ENCODE results near the gene ETAA1. TPM values are rescaled to one million over a fixed set of nuclear protein-coding genes. Genes with fewer than 3 reads are reported as not detected.

The ETAA1 gene
- total RNA-seq, 2 donors from 2014 or later = 14.5 to 14.6 TPM

DNA sequence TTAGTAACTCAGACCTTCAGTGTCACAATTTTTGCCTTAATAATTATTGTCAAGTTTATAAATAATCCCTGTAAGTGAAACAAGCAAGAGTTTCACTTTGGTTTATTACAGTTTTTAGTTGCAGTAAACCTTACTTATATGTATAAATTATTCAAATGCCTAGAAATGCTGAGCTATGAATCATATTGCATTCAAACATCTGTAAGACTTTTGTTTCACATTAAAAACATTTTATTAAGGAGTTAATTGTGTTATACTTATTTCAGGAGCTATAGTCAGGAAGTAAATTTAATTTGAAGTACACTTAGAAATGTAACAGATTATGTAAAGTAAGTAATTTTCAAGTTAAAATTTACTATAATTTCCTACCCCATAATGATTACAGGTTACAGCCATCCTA lies 3.9 kb upstream of the ETAA1 start:
- no peak overlapping the region for H3K4me3 ChIP-seq
- no peaks in the 10 kb centered on the region for H3K36me3 ChIP-seq
- H3K27ac ChIP-seq = no peak overlapping the region
- intact Hi-C loops (cut with DNase I) = no loop called here
- no peaks in the 10 kb centered on the region for H3K27me3 ChIP-seq (replicated peaks; ENCODE audit: insufficient read depth)
- no peaks in the 10 kb centered on the region for H3K9me3 ChIP-seq
- H3K4me1 ChIP-seq (replicated peaks) = no peaks in the 10 kb centered on the region
- no peak for DNase-seq (ENCODE audit: low spot score)
- TF ChIP-seq POLR2A (IDR thresholded peaks at IDR 0.05) (no peak), POLR2AphosphoS5 (IDR thresholded peaks at IDR 0.05) (no peak)
- TF ChIP-seq, protein P1, sequence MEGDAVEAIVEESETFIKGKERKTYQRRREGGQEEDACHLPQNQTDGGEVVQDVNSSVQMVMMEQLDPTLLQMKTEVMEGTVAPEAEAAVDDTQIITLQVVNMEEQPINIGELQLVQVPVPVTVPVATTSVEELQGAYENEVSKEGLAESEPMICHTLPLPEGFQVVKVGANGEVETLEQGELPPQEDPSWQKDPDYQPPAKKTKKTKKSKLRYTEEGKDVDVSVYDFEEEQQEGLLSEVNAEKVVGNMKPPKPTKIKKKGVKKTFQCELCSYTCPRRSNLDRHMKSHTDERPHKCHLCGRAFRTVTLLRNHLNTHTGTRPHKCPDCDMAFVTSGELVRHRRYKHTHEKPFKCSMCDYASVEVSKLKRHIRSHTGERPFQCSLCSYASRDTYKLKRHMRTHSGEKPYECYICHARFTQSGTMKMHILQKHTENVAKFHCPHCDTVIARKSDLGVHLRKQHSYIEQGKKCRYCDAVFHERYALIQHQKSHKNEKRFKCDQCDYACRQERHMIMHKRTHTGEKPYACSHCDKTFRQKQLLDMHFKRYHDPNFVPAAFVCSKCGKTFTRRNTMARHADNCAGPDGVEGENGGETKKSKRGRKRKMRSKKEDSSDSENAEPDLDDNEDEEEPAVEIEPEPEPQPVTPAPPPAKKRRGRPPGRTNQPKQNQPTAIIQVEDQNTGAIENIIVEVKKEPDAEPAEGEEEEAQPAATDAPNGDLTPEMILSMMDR (IDR thresholded peaks at IDR 0.05) = no peak

DNA sequence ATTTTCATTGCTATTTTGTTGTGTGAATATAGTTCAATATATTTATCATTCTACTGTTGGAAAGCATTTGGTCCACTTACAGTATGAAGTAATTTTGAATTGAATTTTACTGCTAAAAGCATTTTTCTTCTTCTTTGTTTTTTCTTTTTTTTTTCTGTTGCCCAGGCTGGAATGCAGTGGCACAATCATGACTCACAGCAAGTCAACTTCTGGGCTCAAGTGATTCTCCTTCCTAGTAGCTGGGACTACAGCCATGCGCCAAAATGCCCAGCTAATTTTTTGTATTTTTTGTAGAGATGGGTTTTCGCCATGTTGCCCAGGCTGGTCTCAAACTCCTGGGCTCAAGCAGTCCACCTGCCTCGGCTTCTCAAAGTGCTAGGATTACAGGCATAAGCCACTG lies 2.4 kb upstream of the ETAA1 start:
- H3K27me3 ChIP-seq (replicated peaks; ENCODE audit: insufficient read depth) = no peaks in the 10 kb centered on the region
- no peak for DNase-seq (ENCODE audit: low spot score)
- no peaks in the 10 kb centered on the region for H3K4me1 ChIP-seq (replicated peaks)
- TF ChIP-seq, protein P1 (IDR thresholded peaks at IDR 0.05) = no peak
- TF ChIP-seq POLR2AphosphoS5 (IDR thresholded peaks at IDR 0.05) (no peak), POLR2A (IDR thresholded peaks at IDR 0.05) (no peak)
- H3K9me3 ChIP-seq = no peaks in the 10 kb centered on the region
- H3K27ac ChIP-seq = no peak overlapping the region
- intact Hi-C loops (cut with DNase I) = loop anchor here (5.0 kb wide), 1 partner anchor 962 kb away; no protein-coding TSS in a partner anchor
- H3K4me3 ChIP-seq = no peak overlapping the region
- no peaks in the 10 kb centered on the region for H3K36me3 ChIP-seq
- 96% methylated on average over 3 of the region's 3 CpGs for WGBS

DNA sequence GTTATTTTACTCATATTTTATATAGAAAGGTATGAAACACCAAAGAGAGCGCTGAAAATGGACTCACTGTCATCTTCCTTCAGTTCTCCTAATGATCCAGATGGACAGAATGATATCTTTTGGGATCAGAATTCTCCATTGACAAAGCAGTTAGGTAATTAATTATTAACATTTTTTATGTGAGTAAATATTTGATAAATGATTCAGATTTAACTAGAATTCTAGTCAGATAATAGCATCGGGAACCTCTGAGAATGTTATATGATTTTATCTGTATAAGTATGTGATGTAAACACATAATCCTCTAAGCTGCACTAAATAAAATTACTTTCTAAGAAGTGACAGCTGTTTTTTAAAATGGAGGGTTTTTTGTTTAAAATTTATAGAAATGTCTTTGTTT lies 2.0 kb downstream of the ETAA1 start:
- intact Hi-C loops (cut with DNase I) = loop anchor here (5.0 kb wide), 1 partner anchor 967 kb away; no protein-coding TSS in a partner anchor
- DNase-seq (ENCODE audit: low spot score) = no peak
- WGBS = 60% methylated on average over 2 of the region's 2 CpGs
- Histone ChIP-seq H3K4me3 (no peak overlapping the region), H3K9me3 (no peaks in the 10 kb centered on the region), H3K27ac (no peak overlapping the region), H3K4me1 (replicated peaks) (no peaks in the 10 kb centered on the region), H3K27me3 (replicated peaks; ENCODE audit: insufficient read depth) (no peaks in the 10 kb centered on the region), H3K36me3 (no peaks in the 10 kb centered on the region)
- TF ChIP-seq, protein P1 (IDR thresholded peaks at IDR 0.05) = no peak
- TF ChIP-seq POLR2A (IDR thresholded peaks at IDR 0.05) (no peak), POLR2AphosphoS5 (IDR thresholded peaks at IDR 0.05) (no peak)

DNA sequence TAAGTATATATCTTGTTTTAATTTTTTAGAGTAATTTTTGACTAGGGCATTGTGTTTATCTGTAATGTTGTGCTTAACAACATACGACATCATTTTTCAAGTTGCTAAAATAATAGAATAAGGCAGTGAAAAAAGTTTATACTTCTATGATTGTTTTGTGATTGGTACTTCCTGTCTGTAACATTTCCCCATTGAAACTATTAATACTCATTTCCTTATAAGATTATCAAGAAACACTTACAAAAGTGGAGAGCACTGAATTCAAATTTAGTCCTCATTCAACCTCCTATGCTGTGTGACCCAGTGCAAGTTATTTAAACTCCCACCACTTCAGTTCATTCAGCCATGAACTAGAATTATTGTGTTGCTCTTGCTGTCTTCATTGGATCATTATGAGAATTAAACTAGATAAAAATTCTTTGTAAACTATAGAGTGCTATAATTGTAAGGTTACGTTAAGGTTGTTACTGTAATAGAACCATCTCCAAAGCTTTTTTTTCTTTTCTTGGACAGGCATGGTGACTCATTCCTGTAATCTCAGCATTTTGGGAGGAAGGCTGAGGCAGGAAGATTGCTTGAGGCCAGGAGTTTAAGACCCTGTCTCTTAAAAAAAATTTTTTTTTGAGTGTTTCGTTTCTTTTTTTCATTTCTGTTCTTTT lies 2.8 kb downstream of the ETAA1 start:
- 51% methylated on average over 3 of the region's 3 CpGs for WGBS
- H3K36me3 ChIP-seq = no peaks in the 10 kb centered on the region
- no peaks in the 10 kb centered on the region for H3K9me3 ChIP-seq
- TF ChIP-seq POLR2AphosphoS5 (IDR thresholded peaks at IDR 0.05) = no peak
- TF ChIP-seq POLR2A (IDR thresholded peaks at IDR 0.05) = no peak
- TF ChIP-seq, protein P1 (IDR thresholded peaks at IDR 0.05) = no peak
- no peak for DNase-seq (ENCODE audit: low spot score)
- H3K4me1 ChIP-seq (replicated peaks) = no peaks in the 10 kb centered on the region
- no peak overlapping the region for H3K27ac ChIP-seq
- intact Hi-C loops (cut with DNase I) = loop anchor here (5.0 kb wide), 1 partner anchor 968 kb away; no protein-coding TSS in a partner anchor
- no peak overlapping the region for H3K4me3 ChIP-seq
- no peaks in the 10 kb centered on the region for H3K27me3 ChIP-seq (replicated peaks; ENCODE audit: insufficient read depth)

Data from prostate gland (tissue), 2 donors.